ENCODE measurements around the gene CHST15. TPM values are rescaled to one million over a fixed set of nuclear protein-coding genes. Genes with fewer than 3 reads are reported as not detected.

Gene CHST15
- total and polyA plus RNA-seq, 4 donors = 2.9 to 16.5 (median 6.4) TPM

DNA sequence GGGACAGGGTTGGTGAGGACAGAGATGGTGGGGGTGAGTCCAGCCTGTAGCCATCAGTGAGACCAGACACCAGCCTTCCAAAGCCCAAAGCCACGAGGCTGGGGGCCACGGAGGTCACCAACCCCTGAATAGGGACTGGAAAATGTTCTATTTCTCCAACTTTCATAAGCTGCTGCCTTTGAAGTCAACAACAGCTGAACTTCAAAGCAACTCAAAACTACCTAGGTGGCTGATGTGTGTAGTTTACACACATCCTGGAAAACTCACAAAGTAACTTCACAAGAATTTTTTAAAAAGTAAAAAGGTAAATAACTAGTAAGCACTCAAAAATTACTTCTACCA is 88.8 kb downstream of the CHST15 start:
- no peak overlapping the region for H3K27ac ChIP-seq (ENCODE audit: low read depth in 1 of 2, low read length in 2 of 2)
- WGBS = 74% methylated on average over 2 of the region's 2 CpGs

DNA sequence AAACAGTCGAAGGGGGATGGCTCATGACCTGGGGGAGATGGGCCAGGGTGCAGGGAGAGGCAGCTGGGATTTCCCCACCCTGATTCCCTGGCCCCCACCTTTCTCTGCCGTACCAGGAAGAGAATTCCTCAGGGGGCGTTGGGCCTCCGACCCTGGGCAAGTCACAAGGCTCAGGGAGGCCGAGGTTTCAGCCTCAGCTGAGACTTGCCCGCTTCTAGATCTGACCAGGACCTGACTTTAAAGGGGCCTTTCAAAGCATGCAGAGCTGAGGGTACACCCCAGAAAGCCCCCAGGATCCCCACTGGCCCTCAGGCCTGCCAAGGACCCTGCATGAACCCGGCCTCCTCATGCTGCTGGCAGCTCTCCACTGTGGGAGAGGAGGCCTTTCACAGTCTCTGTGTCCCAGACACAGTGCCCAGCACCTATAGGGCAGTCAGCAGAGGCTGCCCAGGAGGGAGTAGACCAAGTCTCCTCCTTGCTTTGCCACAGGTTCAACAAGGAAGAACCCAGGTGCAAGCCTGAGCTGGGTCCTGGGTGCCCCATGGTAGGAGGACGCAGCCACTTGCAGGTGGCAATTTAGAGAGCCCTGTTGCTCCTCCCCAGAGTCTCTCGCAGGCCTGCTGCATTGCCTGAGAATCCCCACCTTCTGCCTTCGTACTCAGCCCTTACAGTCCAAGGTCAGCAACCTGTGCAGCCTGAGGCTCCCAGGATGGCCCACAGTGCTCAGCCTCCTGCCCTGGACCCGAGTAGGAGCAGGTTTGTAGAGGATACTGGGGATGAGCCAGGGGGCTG is 89.3 kb downstream of the CHST15 start:
- DNase-seq (ENCODE audit: low spot score) = no peak
- no peak for TF ChIP-seq FOXA1 (IDR thresholded peaks at IDR 0.05)
- no peak for TF ChIP-seq FOXA2 (IDR thresholded peaks at IDR 0.05)
- no peak for TF ChIP-seq GABPA (IDR thresholded peaks at IDR 0.05 in 1 of 2, conservative IDR thresholded peaks at IDR 0.05 in 1 of 2)
- TF ChIP-seq, protein P1, sequence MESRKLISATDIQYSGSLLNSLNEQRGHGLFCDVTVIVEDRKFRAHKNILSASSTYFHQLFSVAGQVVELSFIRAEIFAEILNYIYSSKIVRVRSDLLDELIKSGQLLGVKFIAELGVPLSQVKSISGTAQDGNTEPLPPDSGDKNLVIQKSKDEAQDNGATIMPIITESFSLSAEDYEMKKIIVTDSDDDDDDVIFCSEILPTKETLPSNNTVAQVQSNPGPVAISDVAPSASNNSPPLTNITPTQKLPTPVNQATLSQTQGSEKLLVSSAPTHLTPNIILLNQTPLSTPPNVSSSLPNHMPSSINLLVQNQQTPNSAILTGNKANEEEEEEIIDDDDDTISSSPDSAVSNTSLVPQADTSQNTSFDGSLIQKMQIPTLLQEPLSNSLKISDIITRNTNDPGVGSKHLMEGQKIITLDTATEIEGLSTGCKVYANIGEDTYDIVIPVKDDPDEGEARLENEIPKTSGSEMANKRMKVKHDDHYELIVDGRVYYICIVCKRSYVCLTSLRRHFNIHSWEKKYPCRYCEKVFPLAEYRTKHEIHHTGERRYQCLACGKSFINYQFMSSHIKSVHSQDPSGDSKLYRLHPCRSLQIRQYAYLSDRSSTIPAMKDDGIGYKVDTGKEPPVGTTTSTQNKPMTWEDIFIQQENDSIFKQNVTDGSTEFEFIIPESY (IDR thresholded peaks at IDR 0.05) = no peak
- no peak for TF ChIP-seq HNF4G (IDR thresholded peaks at IDR 0.05)
- no peak for TF ChIP-seq JUND (IDR thresholded peaks at IDR 0.05)
- TF ChIP-seq RAD21 (IDR thresholded peaks at IDR 0.05) = no peak
- Histone ChIP-seq H3K27me3 (ENCODE audit: control insufficient read depth in 4 of 4, insufficient read depth in 4 of 4, low read length in 3 of 4) (no peaks in the 10 kb centered on the region), H3K4me1 (ENCODE audit: control insufficient read depth in 4 of 4, insufficient read depth in 4 of 4, low read length in 3 of 4) (no peaks in the 10 kb centered on the region), H3K4me3 (ENCODE audit: low read depth in 1 of 3, low read length in 3 of 3) (no peak overlapping the region), H3K9me3 (ENCODE audit: control insufficient read depth in 4 of 4, low read length in 3 of 4) (no peaks in the 10 kb centered on the region), H3K36me3 (ENCODE audit: control insufficient read depth in 4 of 4, insufficient read depth in 3 of 4, low read depth in 1 of 4, low read length in 3 of 4) (peaks cover 0 to 19% (median 3%) of the 10 kb centered on the region in 4 donors), H3K9ac (ENCODE audit: low read depth in 1 of 2, low read length in 2 of 2) (no peak overlapping the region), H3K27ac (ENCODE audit: low read depth in 1 of 2, low read length in 2 of 2) (no peak overlapping the region)
- 83% methylated on average over 11 of the region's 11 CpGs for whole genome bisulfite sequencing

More for the DNA sequence above, 88.8 kb downstream of the CHST15 start:
- Histone ChIP-seq H3K4me3 (ENCODE audit: low read depth in 1 of 3, low read length in 3 of 3) (no peak overlapping the region), H3K9ac (ENCODE audit: low read depth in 1 of 2, low read length in 2 of 2) (no peak overlapping the region), H3K27me3 (ENCODE audit: control insufficient read depth in 4 of 4, insufficient read depth in 4 of 4, low read length in 3 of 4) (no peaks in the 10 kb centered on the region), H3K36me3 (ENCODE audit: control insufficient read depth in 4 of 4, insufficient read depth in 3 of 4, low read depth in 1 of 4, low read length in 3 of 4) (peaks cover 0 to 25% (median 3%) of the 10 kb centered on the region in 4 donors), H3K4me1 (ENCODE audit: control insufficient read depth in 4 of 4, insufficient read depth in 4 of 4, low read length in 3 of 4) (no peaks in the 10 kb centered on the region), H3K9me3 (ENCODE audit: control insufficient read depth in 4 of 4, low read length in 3 of 4) (no peaks in the 10 kb centered on the region)
- TF ChIP-seq TAF1 (conservative IDR thresholded peaks at IDR 0.05) (no peak), RAD21 (IDR thresholded peaks at IDR 0.05) (no peak), FOXA2 (IDR thresholded peaks at IDR 0.05) (no peak), RXRA (IDR thresholded peaks at IDR 0.05) (no peak), SP1 (IDR thresholded peaks at IDR 0.05) (no peak), HNF4G (IDR thresholded peaks at IDR 0.05) (no peak), YY1 (IDR thresholded peaks at IDR 0.05) (no peak), EGR1 (IDR thresholded peaks at IDR 0.05; ENCODE audit: low read depth in 2 of 2) (no peak), HNF4A (conservative IDR thresholded peaks at IDR 0.05) (no peak), NR2F2 (IDR thresholded peaks at IDR 0.05) (no peak), GABPA (IDR thresholded peaks at IDR 0.05 in 1 of 2, conservative IDR thresholded peaks at IDR 0.05 in 1 of 2) (no peak)
- TF ChIP-seq, protein P2, sequence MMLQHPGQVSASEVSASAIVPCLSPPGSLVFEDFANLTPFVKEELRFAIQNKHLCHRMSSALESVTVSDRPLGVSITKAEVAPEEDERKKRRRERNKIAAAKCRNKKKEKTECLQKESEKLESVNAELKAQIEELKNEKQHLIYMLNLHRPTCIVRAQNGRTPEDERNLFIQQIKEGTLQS (IDR thresholded peaks at IDR 0.05) = no peak
- TF ChIP-seq, protein P3, sequence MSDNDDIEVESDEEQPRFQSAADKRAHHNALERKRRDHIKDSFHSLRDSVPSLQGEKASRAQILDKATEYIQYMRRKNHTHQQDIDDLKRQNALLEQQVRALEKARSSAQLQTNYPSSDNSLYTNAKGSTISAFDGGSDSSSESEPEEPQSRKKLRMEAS (IDR thresholded peaks at IDR 0.05) = no peak
- TF ChIP-seq, protein P1 (IDR thresholded peaks at IDR 0.05) = no peak
- TF ChIP-seq, protein P4, sequence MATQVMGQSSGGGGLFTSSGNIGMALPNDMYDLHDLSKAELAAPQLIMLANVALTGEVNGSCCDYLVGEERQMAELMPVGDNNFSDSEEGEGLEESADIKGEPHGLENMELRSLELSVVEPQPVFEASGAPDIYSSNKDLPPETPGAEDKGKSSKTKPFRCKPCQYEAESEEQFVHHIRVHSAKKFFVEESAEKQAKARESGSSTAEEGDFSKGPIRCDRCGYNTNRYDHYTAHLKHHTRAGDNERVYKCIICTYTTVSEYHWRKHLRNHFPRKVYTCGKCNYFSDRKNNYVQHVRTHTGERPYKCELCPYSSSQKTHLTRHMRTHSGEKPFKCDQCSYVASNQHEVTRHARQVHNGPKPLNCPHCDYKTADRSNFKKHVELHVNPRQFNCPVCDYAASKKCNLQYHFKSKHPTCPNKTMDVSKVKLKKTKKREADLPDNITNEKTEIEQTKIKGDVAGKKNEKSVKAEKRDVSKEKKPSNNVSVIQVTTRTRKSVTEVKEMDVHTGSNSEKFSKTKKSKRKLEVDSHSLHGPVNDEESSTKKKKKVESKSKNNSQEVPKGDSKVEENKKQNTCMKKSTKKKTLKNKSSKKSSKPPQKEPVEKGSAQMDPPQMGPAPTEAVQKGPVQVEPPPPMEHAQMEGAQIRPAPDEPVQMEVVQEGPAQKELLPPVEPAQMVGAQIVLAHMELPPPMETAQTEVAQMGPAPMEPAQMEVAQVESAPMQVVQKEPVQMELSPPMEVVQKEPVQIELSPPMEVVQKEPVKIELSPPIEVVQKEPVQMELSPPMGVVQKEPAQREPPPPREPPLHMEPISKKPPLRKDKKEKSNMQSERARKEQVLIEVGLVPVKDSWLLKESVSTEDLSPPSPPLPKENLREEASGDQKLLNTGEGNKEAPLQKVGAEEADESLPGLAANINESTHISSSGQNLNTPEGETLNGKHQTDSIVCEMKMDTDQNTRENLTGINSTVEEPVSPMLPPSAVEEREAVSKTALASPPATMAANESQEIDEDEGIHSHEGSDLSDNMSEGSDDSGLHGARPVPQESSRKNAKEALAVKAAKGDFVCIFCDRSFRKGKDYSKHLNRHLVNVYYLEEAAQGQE (IDR thresholded peaks at IDR 0.05) = no peak
- no peak for DNase-seq (ENCODE audit: low spot score)
